Fibroblast of lung (primary cell): ENCODE data around the gene IRF9. TPM values are rescaled to one million over a fixed set of nuclear protein-coding genes. Genes with fewer than 3 reads are reported as not detected.

Experiments used
- DNase-seq, 2 donors: peaks; one replicate each; pipeline versions ENCODE4 v3.0.0 to v3.0.0-alpha.2; 2010; ENCODE audit warnings: low read depth in 2 of 2
- H2AFZ ChIP-seq: 2 replicates; pipeline ENCODE4 v1.5.1; 2012; ENCODE audit warnings: low read length, control low read depth, inconsistent platforms
- H3K27ac ChIP-seq: 2 replicates; pipeline ENCODE4 v1.5.1; 2011; ENCODE audit warnings: low read length, control low read depth; ENCODE audit not compliant: insufficient read depth
- H3K27me3 ChIP-seq: 2 replicates; pipeline ENCODE4 v1.5.1; 2011; ENCODE audit warnings: mild to moderate bottlenecking, low read length; ENCODE audit not compliant: control insufficient read depth, insufficient read depth
- H3K36me3 ChIP-seq: 2 replicates; pipeline ENCODE4 v1.5.1; 2011; ENCODE audit warnings: low read length; ENCODE audit not compliant: control insufficient read depth, insufficient read depth
- H3K4me1 ChIP-seq: 2 replicates; pipeline ENCODE4 v1.5.1; 2011; ENCODE audit warnings: low read length; ENCODE audit not compliant: control insufficient read depth, insufficient read depth; ENCODE audit errors: extremely low read depth
- H3K4me2 ChIP-seq: 2 replicates; pipeline ENCODE4 v1.5.1; 2011; ENCODE audit warnings: low read length, control low read depth; ENCODE audit not compliant: insufficient read depth; ENCODE audit errors: extremely low read depth
- H3K4me3 ChIP-seq, 4 experiments: fragments of 200-600 bp in 1 of 4; sonication (generic) in 1 of 4; replicated peaks in 1 of 4; 2 replicates each; pipeline ENCODE4 v1.5.1; 2011 to 2016; ENCODE audit warnings: low read length in 4 of 4, low read depth in 3 of 4, mild to moderate bottlenecking in 3 of 4, control low read depth in 2 of 4, inconsistent platforms in 1 of 4, mixed read lengths in 1 of 4; ENCODE audit not compliant: insufficient read depth in 1 of 4; ENCODE audit errors: control extremely low read depth in 1 of 4
- H3K79me2 ChIP-seq: 2 replicates; pipeline ENCODE4 v1.5.1; 2012; ENCODE audit warnings: mild to moderate bottlenecking, low read length, inconsistent platforms; ENCODE audit not compliant: control insufficient read depth, insufficient read depth
- H3K9ac ChIP-seq: 2 replicates; pipeline ENCODE4 v1.5.1; 2011; ENCODE audit warnings: mild to moderate bottlenecking, low read length, control low read depth; ENCODE audit not compliant: insufficient read depth
- H3K9me3 ChIP-seq: 2 replicates; pipeline ENCODE4 v1.5.1; 2012; ENCODE audit warnings: low read depth, low read length; ENCODE audit not compliant: control insufficient read depth, insufficient read depth
- H4K20me1 ChIP-seq: 2 replicates; pipeline ENCODE4 v1.5.1; 2011; ENCODE audit warnings: low read length; ENCODE audit not compliant: control insufficient read depth, insufficient read depth; ENCODE audit errors: extremely low read depth
- EZH2 ChIP-seq: IDR thresholded peaks from 2 replicates; pipeline ENCODE4 v1.5.1; 2012; ENCODE audit warnings: low read length, control low read depth, mild to moderate bottlenecking; ENCODE audit errors: missing control alignments
- polyA plus RNA-seq, 2 donors: library from polyadenylated mRNA; depleted of rRNA in 1 of 2; stranded (reverse) in 1 of 2; unstranded in 1 of 2; fragments of >200 nt; gene quantifications; 2 replicates each; pipeline ENCODE4 v1.2.1, GENCODE V29; 2011 to 2012; ENCODE audit warnings: missing spikeins in 1 of 2
- total RNA-seq: library from RNA; depleted of rRNA; stranded (reverse); fragments of >200 nt; gene quantifications from 2 replicates; pipeline ENCODE4 v1.2.1, GENCODE V29; 2014
- TF ChIP-seq, protein P1 (sequence below), 2 donors: IDR thresholded peaks in 1 of 2; conservative IDR thresholded peaks in 1 of 2; 1 replicate in 1 of 2; 2 replicates in 1 of 2; pipeline ENCODE4 v1.5.1; 2011 to 2012; ENCODE audit warnings: low read length in 2 of 2, control low read depth in 1 of 2, inconsistent platforms in 1 of 2, low read depth in 1 of 2, mild to moderate bottlenecking in 1 of 2

The IRF9 gene
- total and polyA plus RNA-seq, 2 donors (not counting 1 experiment from before 2014, with no cell fraction given), result 79.9 to 142 TPM

GRCh38 chr14:24121210-24121609 lies 39.9 kb upstream of the IRF9 start:
- Histone ChIP-seq H3K79me2 (no peaks in the 10 kb centered on the region), H3K9me3 (no peaks in the 10 kb centered on the region), H4K20me1 (no peaks in the 10 kb centered on the region), H3K4me2 (no peak overlapping the region), H3K4me1 (no peaks in the 10 kb centered on the region), H2AFZ (no peak overlapping the region), H3K4me3 (no peak overlapping the region), H3K27ac (no peak overlapping the region), H3K9ac (no peak overlapping the region), H3K27me3 (no peaks in the 10 kb centered on the region), H3K36me3 (peaks cover 3% of the 10 kb centered on the region)
- TF ChIP-seq EZH2, result no peak
- TF ChIP-seq, protein P1, sequence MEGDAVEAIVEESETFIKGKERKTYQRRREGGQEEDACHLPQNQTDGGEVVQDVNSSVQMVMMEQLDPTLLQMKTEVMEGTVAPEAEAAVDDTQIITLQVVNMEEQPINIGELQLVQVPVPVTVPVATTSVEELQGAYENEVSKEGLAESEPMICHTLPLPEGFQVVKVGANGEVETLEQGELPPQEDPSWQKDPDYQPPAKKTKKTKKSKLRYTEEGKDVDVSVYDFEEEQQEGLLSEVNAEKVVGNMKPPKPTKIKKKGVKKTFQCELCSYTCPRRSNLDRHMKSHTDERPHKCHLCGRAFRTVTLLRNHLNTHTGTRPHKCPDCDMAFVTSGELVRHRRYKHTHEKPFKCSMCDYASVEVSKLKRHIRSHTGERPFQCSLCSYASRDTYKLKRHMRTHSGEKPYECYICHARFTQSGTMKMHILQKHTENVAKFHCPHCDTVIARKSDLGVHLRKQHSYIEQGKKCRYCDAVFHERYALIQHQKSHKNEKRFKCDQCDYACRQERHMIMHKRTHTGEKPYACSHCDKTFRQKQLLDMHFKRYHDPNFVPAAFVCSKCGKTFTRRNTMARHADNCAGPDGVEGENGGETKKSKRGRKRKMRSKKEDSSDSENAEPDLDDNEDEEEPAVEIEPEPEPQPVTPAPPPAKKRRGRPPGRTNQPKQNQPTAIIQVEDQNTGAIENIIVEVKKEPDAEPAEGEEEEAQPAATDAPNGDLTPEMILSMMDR (conservative IDR thresholded peaks at IDR 0.05 in 1 of 2, IDR thresholded peaks at IDR 0.05 in 1 of 2; ENCODE audit: low read depth in 1 of 2, low read length in 2 of 2), result no peak
- no peak for DNase-seq

DNA sequence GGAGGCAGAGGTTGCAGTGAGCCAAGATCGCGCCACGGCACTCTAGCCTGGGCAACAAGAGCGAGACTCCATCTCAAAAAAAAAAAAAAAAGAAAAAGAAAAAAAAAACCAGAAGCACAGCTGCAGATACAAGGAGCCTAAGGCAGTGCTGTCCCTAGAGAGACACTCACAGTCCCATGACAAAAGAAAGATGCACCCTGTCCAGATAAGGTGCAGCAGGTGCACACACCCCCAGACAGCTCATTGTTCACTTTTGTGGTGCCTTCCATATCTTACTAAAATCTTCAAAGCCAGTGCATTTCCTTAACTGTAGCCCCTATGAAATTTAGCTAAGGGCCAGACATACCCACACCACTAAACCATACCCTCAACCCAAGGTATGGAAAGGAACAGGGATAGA lies 38.6 kb upstream of the IRF9 start:
- TF ChIP-seq EZH2, result no peak
- TF ChIP-seq, protein P1 (conservative IDR thresholded peaks at IDR 0.05 in 1 of 2, IDR thresholded peaks at IDR 0.05 in 1 of 2; ENCODE audit: low read depth in 1 of 2, low read length in 2 of 2), result no peak
- Histone ChIP-seq H3K9ac (no peak overlapping the region), H3K4me3 (no peak overlapping the region), H3K36me3 (peaks cover 3% of the 10 kb centered on the region), H3K27ac (no peak overlapping the region), H3K4me1 (no peaks in the 10 kb centered on the region), H3K4me2 (no peak overlapping the region), H3K79me2 (no peaks in the 10 kb centered on the region), H3K9me3 (no peaks in the 10 kb centered on the region), H2AFZ (no peak overlapping the region), H4K20me1 (no peaks in the 10 kb centered on the region), H3K27me3 (no peaks in the 10 kb centered on the region)
- no peak for DNase-seq

DNA sequence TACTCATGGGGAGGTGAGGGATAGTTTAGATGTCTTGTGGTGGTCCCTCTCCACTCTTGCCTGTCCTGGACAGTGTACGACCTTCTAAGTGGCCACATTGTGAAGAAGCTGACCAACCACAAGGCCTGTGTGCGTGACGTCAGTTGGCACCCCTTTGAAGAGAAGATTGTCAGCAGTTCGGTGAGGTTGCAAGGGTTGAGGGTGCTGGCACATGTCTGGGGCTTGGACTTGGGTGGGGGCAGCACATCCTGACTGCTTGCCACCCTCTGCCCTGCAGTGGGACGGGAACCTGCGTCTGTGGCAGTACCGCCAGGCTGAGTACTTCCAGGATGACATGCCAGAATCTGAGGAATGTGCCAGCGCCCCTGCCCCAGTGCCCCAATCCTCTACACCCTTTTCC lies 38.2 kb upstream of the IRF9 start:
- no peak for DNase-seq

More for the DNA sequence above, 38.2 kb upstream of the IRF9 start:
- no peaks in the 10 kb centered on the region for H3K9me3 ChIP-seq
- no peak overlapping the region for H2AFZ ChIP-seq
- H3K79me2 ChIP-seq, result no peaks in the 10 kb centered on the region
- no peak overlapping the region for H3K9ac ChIP-seq
- H4K20me1 ChIP-seq, result no peaks in the 10 kb centered on the region
- H3K4me3 ChIP-seq, result no peak overlapping the region
- H3K27ac ChIP-seq, result no peak overlapping the region
- H3K27me3 ChIP-seq, result no peaks in the 10 kb centered on the region
- H3K36me3 ChIP-seq, result peaks cover 3% of the 10 kb centered on the region
- TF ChIP-seq EZH2, result no peak
- TF ChIP-seq, protein P1 (conservative IDR thresholded peaks at IDR 0.05 in 1 of 2, IDR thresholded peaks at IDR 0.05 in 1 of 2; ENCODE audit: low read depth in 1 of 2, low read length in 2 of 2), result no peak
- no peaks in the 10 kb centered on the region for H3K4me1 ChIP-seq
- no peak overlapping the region for H3K4me2 ChIP-seq
